ENCODE data around the gene PATJ.
"Not testable (repeated sequence)": the region's sequence is repeated elsewhere in the genome, so short reads cannot be mapped to it uniquely, and the experiment has no call there.

The PATJ gene

DNA sequence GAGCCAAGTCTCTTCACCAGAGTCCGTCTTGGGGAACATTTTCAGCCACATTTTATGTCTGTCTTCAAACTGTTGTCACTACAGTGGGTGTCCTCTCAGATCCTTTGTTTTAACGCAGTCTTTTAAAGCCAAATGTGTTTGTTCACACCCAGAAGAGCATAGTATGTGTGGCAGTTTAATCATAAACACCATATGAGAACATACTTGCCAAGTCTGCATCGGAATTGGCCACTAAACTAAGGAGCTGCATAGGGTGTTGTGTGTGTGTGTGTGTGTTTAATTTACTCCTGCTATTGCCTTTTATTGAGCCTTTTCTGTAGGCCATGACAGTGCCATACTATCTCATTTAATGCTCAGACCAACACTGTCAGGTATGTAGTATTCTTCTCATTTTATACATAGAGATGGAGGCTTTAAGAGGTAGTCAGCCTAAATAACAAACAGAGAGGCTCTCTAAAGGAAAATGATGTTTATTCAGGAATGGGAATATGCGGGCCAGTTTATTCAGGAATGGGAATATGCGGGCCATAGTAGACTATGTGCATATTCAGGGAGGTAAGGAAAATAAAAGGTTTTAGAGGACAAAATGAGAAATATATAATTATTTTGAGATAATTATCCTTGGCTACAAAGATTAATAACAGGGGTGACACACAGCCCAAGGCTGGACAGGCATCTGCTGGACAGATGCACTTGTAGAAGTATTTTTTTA lies 384.5 kb downstream of the PATJ start:
- DNase-seq (ENCODE audit: extremely low spot score, insufficient read length, low read depth) (no peak), FAIRE-seq (no peak)

DNA sequence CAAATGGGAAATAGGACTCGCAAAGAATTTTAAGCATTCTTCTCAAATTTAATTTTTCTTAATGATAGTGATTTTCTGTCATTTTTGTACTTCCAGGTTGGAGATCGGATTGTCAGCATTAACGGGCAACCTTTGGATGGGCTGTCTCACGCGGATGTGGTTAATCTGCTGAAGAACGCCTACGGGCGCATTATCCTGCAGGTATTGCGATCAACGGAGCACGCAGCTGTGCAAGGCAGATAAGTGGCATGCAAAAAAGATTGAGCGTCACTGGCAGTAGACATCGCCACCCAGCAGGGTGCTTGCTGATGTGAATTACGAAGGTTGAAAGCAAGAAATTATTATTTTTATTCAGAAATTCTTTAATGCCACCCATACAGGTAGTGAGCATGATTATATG lies 386.5 kb downstream of the PATJ start:
- no peak for FAIRE-seq
- no peak for DNase-seq (ENCODE audit: extremely low spot score, insufficient read length, low read depth)

DNA sequence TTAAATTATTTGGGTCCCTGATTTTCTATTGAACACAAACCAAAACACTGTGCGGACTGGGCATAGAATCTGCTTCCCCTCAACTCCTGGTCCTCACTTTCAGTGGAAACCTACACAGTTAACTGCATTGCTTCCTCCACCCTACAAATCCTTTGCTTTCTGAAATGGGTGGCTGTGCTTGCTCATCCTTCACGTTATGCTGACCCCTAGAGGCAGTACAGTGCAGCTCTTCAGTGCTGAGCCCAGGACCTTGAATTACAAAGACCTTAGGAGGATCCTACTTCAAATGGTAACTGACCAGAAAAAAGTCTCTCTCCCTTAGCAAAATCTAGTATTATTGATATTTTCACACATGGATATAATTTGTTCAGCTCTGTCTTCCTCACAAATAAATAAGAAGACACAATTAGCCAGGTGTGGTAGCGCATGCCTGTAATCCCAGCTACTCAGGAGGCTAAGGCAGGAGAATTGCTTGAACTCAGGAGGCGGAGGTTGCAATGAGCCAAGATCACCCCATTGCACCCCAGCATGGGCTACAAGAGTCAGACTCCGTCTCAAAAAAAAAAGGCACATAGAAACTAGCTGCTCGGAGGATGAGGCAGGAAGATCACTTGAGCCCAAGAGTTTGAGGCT lies 388.9 kb downstream of the PATJ start:
- DNase-seq (ENCODE audit: extremely low spot score, insufficient read length, low read depth) (peak; percentile 14), FAIRE-seq (peak; percentile 67)

DNA sequence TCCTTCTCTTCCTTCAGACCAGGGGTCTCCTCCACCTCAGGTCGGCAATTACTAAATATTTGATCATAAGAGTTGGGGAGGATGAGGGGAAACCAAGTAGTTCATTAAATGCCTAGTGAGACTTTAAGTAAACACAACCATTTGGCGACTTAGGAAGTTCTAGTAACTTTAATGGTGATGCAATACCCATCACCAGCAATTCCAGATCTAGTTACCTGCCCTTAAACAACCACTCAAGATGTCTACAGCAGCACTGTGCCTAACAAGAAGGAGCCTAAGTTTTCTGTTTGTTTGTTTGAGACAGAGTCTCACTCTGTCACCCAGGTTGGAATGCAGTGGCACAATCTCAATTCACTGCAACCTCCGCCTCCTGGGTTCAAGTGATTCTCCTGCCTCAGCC lies 395.7 kb downstream of the PATJ start:
- FAIRE-seq = no peak

DNA sequence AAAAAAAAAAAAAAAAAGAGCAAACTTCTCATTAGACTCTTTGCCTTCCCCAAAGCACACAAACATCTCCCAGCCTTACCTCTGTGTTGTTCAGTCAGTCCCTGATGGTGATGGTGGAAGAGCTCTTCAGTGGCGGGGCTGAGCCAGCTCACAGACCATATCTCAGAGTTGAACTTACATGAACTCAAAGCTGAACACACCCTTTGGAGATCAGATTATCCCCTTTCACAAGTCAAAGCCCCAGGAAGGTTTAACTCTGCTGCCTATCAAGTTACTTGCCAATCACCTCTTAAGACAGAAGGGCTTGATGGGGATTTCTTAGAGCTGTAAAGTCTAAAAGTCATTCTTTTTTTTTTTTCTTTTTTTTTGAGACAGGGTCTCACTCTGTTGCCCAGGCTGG lies 397.1 kb downstream of the PATJ start:
- DNase-seq (ENCODE audit: extremely low spot score, insufficient read length, low read depth) (no peak), FAIRE-seq (no peak)

More for the DNA sequence above, 395.7 kb downstream of the PATJ start:
- no peak for DNase-seq (ENCODE audit: extremely low spot score, insufficient read length, low read depth)

DNA sequence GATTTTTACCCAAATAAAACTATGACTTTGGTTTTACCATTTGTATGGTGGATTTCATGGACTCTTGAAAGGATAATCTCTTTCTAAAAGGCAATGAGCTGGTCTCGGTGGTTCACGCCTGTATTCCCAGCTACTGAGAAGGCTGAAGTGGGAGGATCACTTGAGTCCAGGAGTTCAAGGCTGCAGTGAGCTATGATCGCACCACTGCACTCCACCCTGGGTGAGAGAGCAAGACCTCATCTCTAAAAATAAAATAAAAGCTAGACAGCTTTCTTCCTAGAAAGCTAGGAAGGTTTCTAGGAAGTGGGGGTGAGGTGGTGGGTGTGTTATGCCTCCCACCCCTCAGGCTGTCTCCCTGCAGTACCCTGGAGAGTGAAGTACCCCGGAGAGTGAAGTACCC lies 398.4 kb downstream of the PATJ start:
- FAIRE-seq = no peak
- DNase-seq (ENCODE audit: extremely low spot score, insufficient read length, low read depth) = no peak

DNA sequence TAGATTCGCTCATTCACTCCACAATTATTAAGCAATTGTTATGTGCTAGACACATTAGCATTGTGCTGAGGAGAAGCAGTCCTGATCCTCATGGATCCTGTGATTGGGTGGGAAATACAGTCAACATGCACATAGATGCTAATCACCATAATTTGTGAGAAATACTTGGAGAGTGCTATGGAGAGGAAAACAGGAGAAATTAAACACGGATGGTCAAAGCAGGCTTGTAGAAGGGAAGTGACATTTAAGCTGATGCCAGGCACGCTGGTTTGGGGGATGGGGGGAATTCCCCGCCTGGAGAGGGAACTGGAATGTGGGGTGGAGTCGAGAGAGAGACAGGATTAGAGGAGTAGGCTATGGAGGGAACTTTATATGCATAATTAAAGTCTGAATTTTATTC lies 400.2 kb downstream of the PATJ start:
- FAIRE-seq (no peak), DNase-seq (ENCODE audit: extremely low spot score, insufficient read length, low read depth) (no peak)

DNA sequence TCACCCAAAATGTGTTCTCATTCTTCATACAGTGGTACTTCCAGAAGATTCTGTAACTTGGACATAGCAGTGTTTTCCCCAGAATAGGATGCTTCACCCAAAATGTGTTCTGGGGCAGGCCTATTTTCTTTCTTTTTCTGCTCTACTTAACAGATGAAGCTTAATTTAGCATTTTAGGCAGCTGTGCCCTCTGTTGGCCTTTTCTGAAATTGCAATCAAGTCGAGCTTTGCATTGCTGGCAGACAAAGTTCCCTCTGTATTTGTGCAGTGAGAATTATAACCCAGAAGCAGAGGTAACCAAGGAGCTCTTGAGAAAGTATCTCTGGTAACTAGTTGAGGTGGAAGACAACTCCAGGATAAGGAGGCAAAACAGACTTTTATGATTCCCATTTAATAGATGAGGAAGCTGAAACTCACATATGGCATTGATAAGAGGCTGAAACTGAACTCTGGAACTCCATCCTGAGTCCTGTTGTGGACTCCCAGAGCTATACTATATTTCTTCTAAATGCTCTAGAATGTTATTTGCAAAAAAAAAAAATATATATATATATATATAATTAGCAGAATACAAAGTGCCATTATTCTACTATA lies 402.1 kb downstream of the PATJ start:
- DNase-seq (ENCODE audit: extremely low spot score, insufficient read length, low read depth) (no peak), FAIRE-seq (peak; percentile 74)

DNA sequence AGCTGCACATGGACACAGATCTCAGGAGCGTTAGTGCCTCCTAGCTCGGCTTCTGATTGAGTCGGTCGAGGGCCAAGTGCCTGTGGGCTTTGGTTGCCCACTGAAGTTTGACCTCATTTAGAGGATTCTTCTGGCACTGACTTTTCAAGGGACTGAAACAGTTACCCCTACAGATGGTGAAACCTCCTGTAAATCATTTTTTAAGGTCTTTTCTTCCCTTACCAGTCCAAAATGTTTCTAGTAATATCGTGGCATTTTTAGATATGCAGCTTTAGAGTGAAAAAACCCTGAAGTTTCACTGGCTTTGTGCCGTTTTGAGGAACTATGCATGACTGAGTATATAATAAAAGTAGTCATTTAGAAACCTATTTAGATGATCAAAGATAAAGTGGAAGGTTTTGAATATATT lies 417.7 kb downstream of the PATJ start:
- FAIRE-seq (peak; percentile 81), DNase-seq (ENCODE audit: extremely low spot score, insufficient read length, low read depth) (peak; percentile 11)

DNA sequence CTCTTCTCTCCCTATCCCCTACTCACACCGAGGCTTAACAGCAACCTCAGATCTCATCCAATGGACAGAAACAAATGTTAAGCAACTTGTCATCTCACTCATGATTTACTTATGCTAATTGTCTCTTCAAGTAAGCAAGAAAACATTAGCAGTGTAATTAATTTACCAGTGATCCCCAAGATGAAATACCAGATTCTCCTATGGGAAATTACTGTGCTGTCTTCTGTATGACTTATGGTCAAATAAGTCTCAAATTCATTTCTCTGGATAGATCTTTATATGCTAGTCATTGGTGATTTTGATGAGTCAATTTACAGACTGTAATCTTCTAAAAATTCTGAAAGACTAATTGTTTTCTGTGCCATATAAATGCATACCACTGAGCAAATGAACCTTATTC lies 419.4 kb downstream of the PATJ start:
- DNase-seq (ENCODE audit: extremely low spot score, insufficient read length, low read depth) = no peak
- no peak for FAIRE-seq

DNA sequence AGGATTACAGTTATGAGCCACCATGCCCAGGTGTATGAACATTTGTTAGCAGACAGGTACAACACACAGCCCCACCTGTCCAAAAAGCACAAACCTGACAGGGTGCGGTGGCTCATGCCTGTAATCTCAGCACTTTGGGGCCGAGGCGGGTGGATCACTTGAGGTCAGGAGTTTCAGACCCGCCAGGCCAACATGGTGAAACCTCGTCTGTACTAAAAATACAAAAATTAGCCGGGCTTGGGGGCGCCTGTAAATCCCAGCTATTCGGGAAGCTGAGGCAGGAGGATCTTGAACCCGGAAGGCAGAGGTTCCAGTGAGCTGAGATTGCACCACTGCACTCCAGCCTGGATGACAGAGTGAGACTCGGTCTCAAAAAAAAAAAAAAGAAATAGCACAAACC lies 428.1 kb downstream of the PATJ start:
- FAIRE-seq; DNase-seq (ENCODE audit: extremely low spot score, insufficient read length, low read depth): not testable (repeated sequence)

DNA sequence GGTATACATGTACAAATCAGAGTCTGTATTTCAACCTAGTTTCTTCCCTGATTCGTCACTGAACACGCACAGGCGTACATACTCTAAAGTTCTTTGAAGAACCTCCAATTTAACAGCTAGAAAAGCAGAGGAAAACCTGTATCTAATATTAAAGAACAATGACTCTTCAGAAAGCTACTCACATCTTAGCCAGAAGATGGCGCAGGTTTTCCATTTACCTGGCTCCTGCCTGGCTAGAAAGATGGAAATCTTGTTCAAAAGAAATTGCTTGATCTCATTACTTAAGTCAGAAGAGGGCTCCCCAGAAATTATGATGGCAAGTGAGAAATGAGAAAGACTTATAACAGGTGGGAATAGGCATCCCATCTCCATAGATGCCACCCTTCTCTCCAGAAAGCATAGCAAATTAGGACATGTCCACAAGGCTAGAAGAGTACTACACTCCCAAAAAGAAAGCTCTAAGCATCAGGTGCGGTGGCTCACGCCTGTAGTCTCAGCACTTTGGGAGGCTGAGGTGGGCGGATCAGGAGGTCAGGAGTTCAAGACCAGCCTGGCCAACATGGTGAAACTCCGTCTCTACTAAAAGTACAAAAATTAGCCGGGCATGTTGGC lies 433.4 kb downstream of the PATJ start:
- peak; percentile 61 for FAIRE-seq
- peak; percentile 28 for DNase-seq (ENCODE audit: extremely low spot score, insufficient read length, low read depth)

DNA sequence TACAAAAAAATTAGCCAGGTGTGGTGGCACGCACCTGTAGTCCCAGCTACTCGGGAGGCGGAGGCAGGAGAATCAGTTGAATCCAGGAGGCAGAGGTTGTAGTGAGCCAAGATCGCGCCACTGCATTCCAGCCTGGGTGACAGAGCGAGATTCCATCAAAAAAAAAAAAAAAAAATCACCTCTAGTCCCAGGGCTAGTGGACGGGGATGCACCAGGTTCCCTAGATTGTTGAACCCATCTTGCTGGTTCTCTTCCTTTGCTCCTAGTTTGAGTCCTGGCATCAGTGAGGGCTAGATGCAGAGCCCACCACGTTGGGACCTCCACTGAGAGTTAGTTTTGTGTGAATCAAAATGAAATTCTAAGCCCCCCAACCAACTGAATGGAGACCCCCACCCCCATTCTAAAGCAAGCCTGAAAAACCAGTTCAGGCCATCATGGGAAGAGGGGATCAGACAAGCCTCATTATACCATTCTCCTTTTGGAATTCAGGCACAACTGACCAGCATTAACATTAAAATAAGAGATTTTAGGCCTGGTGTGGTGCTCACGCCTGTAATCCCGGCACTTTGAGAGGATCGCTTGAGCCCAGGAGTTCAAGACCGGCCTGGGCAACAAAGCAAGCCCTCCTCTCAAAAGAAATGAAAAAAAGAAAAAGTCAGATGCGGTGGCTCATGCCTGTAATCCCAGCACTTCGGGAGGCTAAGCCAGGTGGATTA lies 434.5 kb downstream of the PATJ start:
- FAIRE-seq = no peak

DNA sequence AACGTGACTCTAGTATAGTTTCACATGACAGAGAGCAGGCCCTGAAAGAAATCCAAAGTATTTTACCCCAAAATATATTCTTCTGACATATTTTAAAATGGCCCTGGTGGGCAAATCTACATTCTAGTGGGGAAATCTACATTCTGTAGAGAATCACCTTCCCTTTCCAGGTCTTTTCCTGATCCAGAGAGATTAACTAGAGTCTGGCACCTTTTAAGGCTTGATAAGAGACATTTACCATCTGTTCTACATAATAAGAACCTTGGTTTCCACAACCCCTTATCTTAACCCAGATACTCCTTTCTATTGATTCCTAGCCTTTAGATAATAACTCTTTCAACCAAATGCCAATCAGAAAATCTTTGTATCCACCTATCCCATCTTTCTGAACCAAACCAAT lies 435.3 kb downstream of the PATJ start:
- FAIRE-seq = no peak
- DNase-seq (ENCODE audit: extremely low spot score, insufficient read length, low read depth) = no peak

More for the DNA sequence above, 434.5 kb downstream of the PATJ start:
- no peak for DNase-seq (ENCODE audit: extremely low spot score, insufficient read length, low read depth)

DNA sequence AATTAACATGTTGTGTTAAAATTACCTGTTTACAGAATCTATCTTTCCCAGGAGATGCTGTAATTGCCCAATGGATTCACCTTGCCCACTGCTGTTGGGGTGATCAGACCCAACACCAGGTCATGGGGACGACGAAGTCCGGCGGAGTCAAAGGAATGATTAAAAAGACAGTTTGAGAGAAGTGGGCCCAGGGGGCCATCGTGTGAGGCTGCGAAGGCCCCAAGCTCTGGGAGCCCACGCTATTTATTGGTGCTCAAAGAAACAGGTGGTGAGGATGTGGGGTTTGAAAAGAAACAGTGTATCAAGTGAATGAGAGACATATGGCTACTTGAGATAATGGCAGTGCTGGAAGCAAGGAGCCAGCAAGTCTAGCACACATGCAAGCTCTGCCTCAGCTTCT lies 436.1 kb downstream of the PATJ start:
- no peak for FAIRE-seq
- no peak for DNase-seq (ENCODE audit: extremely low spot score, insufficient read length, low read depth)

DNA sequence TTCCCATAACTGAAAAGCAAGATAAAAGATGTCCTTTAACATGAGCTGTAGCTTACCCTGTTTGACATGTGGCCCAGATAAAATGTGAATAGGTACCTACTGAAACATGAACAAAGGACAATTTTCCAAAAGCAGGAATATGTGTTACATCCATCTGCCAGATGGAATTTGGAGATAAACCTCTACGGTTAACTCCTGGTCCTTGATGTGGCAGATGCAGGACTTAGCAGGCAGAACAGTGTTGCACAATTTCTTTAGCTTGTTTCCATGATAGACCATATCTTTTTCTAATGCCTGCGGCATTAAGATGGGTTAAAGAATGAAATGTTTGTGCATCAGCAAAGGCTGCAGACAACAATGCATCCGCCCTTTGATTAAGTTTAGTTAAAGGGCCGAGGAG lies 437.8 kb downstream of the PATJ start:
- DNase-seq (ENCODE audit: extremely low spot score, insufficient read length, low read depth); FAIRE-seq: not testable (repeated sequence)

DNA sequence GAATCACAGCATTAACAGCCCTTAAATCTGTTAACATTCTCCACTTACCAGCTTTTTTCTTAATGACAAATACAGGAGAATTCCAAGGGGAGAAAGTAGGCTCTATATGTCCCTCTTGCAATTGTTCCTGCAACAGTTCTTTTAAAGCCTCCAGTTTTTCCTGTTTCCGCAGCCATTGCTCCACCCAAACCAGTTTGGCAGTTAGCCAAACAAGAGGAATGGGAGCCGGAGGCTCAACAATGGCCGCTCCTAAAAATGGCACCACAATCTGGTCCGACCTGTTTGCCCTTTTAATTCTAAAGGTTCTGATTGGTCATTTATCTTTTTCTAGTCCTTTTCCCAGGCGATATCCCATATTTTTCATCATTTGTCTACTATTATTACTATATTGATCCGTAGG lies 438.4 kb downstream of the PATJ start:
- no peak for FAIRE-seq
- DNase-seq (ENCODE audit: extremely low spot score, insufficient read length, low read depth) = no peak

DNA sequence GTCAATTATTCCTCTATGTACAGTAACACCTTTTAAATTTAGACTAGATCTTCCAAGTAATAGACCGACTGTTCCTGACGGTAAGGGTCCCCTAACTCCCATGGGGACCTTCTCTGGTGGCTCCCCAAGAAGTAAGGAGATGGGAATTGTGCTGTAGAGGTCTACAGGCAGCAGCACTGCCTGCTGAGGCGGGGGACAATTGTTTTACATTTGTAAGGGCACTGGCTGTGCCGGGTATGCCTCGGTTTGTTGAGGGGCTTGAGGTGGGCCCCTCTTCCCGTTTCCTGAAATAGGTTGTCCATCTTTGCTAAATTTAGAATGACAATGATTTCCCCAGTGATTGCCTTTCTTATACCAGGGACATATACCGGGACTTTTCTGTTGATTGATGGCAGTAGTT lies 439.3 kb downstream of the PATJ start:
- no peak for FAIRE-seq
- DNase-seq (ENCODE audit: extremely low spot score, insufficient read length, low read depth) = no peak

DNA sequence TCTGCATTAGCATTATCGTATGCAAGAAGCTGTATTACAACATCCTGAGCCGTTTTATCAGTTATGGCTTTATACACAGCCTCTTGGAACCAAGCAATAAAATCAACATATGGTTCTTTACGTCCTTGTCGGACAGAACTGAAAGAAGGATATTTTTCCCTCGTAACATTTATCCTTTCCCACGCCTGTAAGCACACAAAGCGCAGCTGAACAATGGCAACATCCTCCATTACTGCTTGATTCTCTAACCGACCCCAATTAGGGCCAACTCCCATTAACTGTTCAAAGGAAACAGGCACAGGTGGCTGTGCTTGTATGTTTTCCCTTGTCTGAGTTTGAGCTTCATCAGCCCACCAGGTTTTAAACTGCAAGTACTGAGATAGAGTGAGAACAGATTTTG lies 439.9 kb downstream of the PATJ start:
- not testable (repeated sequence) for DNase-seq (ENCODE audit: extremely low spot score, insufficient read length, low read depth); FAIRE-seq

All from GM18507 (cell line).